Keratinocyte (primary cell): ENCODE results near the gene CENPF. TPM values are rescaled to one million over a fixed set of nuclear protein-coding genes. Genes with fewer than 3 reads are reported as not detected.

Experiments used
- DNase-seq: peaks from one replicate; pipeline ENCODE4 v3.0.0-alpha.2; 2011; ENCODE audit warnings: low read depth, missing footprints, low spot score
- FAIRE-seq: peaks from 2 replicates; lab custom pipeline; 2011; peaks lifted over from hg19 to GRCh38; lab: Jason Lieb, UNC
- H2AFZ ChIP-seq: 2 replicates; pipeline ENCODE4 v1.6.0; 2012; ENCODE audit warnings: low read length, control low read depth, inconsistent platforms; ENCODE audit not compliant: control insufficient read depth
- H3K27ac ChIP-seq: 2 replicates; pipeline ENCODE4 v1.5.1; 2011; ENCODE audit warnings: low read length; ENCODE audit not compliant: control insufficient read depth, insufficient read depth
- H3K27me3 ChIP-seq: 3 replicates; pipeline ENCODE4 v1.6.0; 2011; ENCODE audit warnings: low read length; ENCODE audit not compliant: control insufficient read depth, insufficient read depth; ENCODE audit errors: extremely low read depth
- H3K36me3 ChIP-seq, 2 experiments: 2 replicates in 1 of 2; 3 replicates in 1 of 2; pipeline ENCODE4 v1.5.1; 2011; ENCODE audit warnings: low read length in 2 of 2, mild to moderate bottlenecking in 1 of 2; ENCODE audit not compliant: control insufficient read depth in 2 of 2, insufficient read depth in 2 of 2; ENCODE audit errors: extremely low read depth in 1 of 2
- H3K4me1 ChIP-seq: 3 replicates; pipeline ENCODE4 v1.5.1; 2011; ENCODE audit warnings: low read length; ENCODE audit not compliant: control insufficient read depth, insufficient read depth; ENCODE audit errors: extremely low read depth
- H3K4me2 ChIP-seq: 3 replicates; pipeline ENCODE4 v1.6.0; 2011; ENCODE audit warnings: low read depth, low read length; ENCODE audit not compliant: control insufficient read depth, insufficient read depth; ENCODE audit errors: extremely low read depth
- H3K4me3 ChIP-seq, 3 experiments: fragments of 200-600 bp in 1 of 3; sonication (generic) in 1 of 3; 2 replicates in 2 of 3; 3 replicates in 1 of 3; pipeline ENCODE4 v1.5.1; 2011 to 2016; ENCODE audit warnings: low read length in 3 of 3, mild to moderate bottlenecking in 3 of 3, control low read depth in 2 of 3, inconsistent platforms in 1 of 3, low read depth in 1 of 3, mixed read lengths in 1 of 3, mixed run types in 1 of 3, moderate library complexity in 1 of 3; ENCODE audit not compliant: control insufficient read depth in 2 of 3, insufficient read depth in 2 of 3; ENCODE audit errors: extremely low read depth in 1 of 3
- H3K79me2 ChIP-seq: 2 replicates; pipeline ENCODE4 v1.6.0; 2012; ENCODE audit warnings: low read length; ENCODE audit not compliant: control insufficient read depth, insufficient read depth
- H3K9ac ChIP-seq: 3 replicates; pipeline ENCODE4 v1.6.0; 2011; ENCODE audit warnings: low read length; ENCODE audit not compliant: control insufficient read depth, insufficient read depth; ENCODE audit errors: extremely low read depth
- H3K9me1 ChIP-seq: 3 replicates; pipeline ENCODE4 v1.6.0; 2011; ENCODE audit warnings: low read length; ENCODE audit not compliant: control insufficient read depth, insufficient read depth; ENCODE audit errors: extremely low read depth
- H3K9me3 ChIP-seq: 2 replicates; pipeline ENCODE4 v1.5.1; 2012; ENCODE audit warnings: low read depth, low read length; ENCODE audit not compliant: control insufficient read depth
- H4K20me1 ChIP-seq: 3 replicates; pipeline ENCODE4 v1.6.0; 2011; ENCODE audit warnings: low read length; ENCODE audit not compliant: control insufficient read depth, insufficient read depth; ENCODE audit errors: extremely low read depth
- EZH2 ChIP-seq: IDR thresholded peaks from one replicate; pipeline ENCODE4 v1.6.1; 2012; ENCODE audit warnings: inconsistent platforms, mild to moderate bottlenecking, low read length, moderate library complexity
- dilution Hi-C: fragments of 300-500 bp; cut with MboI; formaldehyde crosslinking; loops from one replicate; pipeline ENCODE4 v1.7.0; 2020; ENCODE audit warnings: low sequenced_read_pairs; ENCODE audit not compliant: extremely low pct_ligation_motif_present
- polyA plus RNA-seq, 5 experiments: library from polyadenylated mRNA; depleted of rRNA in 3 of 5; stranded (reverse) in 3 of 5; stranded (forward) in 1 of 5; unstranded in 1 of 5; fragments of >200 nt; gene quantifications; 1 replicate in 1 of 5; 2 replicates in 3 of 5; 3 replicates in 1 of 5; pipeline versions ENCODE4 v1.2.1 to v1.2.3, GENCODE V29; 2011 to 2012; ENCODE audit warnings: missing spikeins in 2 of 5, low read depth in 1 of 5, low replicate concordance in 1 of 5
- TF ChIP-seq, protein P1 (sequence below), 3 experiments: IDR thresholded peaks in 1 of 3; conservative IDR thresholded peaks in 1 of 3; optimal IDR thresholded peaks in 1 of 3; 2 replicates in 2 of 3; 3 replicates in 1 of 3; pipeline versions ENCODE3 to v1.5.1; 2011; ENCODE audit warnings: low read length in 3 of 3, mild to moderate bottlenecking in 3 of 3, moderate library complexity in 2 of 3, control low read depth in 1 of 3, inconsistent platforms in 1 of 3; ENCODE audit not compliant: insufficient read depth in 2 of 3; ENCODE audit errors: extremely low read depth in 1 of 3

The CENPF gene
- polyA plus RNA-seq, 1 donor (not counting 4 experiments of a cell fraction or from before 2014, with no cell fraction given), result 14.4 TPM

DNA sequence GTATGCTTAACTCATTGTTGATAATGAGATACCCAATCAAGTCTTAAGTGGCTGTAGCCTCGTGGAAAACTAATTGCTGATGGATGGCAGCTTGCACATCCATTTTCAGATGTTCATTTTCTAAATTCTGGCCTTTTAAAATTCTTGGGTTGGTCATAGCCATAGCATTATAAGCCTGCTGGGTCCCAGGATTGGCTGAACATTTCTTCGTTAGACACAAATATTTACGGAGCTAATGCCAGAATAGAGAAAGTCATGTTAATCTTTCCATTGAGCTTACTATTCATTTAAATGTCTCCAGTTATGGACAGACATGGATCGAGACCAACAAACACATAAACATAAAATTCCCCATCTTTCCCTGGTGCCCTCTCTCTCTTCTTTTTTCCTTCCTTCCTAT is 32.5 kb downstream of the CENPF start:
- peaks cover 0 to 21% of the 10 kb centered on the region in 2 experiments for H3K36me3 ChIP-seq

DNA sequence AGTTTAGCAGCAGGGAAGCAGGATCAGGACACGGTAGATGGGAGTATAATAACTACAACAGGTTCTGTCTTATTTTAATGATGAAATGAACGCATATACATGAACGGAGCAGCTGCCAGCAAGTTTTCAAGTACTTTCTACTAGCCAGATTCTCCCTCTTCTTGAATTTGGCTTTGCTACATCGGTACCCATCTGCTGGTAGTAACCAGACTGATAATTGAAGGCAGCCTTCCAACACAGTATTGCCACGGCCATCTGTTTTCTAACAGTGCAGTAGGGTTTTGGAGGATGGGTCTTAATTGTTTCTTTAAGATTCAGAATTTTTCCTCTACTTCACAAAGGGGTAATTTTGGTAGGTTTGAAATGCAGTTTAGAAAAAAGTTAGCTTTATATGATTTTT is 33.4 kb downstream of the CENPF start:
- Histone ChIP-seq H3K4me1 (no peaks in the 10 kb centered on the region), H2AFZ (no peak overlapping the region), H3K36me3 (peaks cover 0 to 22% of the 10 kb centered on the region in 2 experiments), H3K27ac (no peak overlapping the region), H3K9me3 (no peaks in the 10 kb centered on the region), H3K4me2 (no peak overlapping the region), H3K9ac (no peak overlapping the region), H3K27me3 (no peaks in the 10 kb centered on the region), H3K9me1 (no peaks in the 10 kb centered on the region), H3K4me3 (no peak overlapping the region), H3K79me2 (no peaks in the 10 kb centered on the region), H4K20me1 (no peaks in the 10 kb centered on the region)
- dilution Hi-C loops, result no loop called here
- no peak for TF ChIP-seq EZH2
- TF ChIP-seq, protein P1, sequence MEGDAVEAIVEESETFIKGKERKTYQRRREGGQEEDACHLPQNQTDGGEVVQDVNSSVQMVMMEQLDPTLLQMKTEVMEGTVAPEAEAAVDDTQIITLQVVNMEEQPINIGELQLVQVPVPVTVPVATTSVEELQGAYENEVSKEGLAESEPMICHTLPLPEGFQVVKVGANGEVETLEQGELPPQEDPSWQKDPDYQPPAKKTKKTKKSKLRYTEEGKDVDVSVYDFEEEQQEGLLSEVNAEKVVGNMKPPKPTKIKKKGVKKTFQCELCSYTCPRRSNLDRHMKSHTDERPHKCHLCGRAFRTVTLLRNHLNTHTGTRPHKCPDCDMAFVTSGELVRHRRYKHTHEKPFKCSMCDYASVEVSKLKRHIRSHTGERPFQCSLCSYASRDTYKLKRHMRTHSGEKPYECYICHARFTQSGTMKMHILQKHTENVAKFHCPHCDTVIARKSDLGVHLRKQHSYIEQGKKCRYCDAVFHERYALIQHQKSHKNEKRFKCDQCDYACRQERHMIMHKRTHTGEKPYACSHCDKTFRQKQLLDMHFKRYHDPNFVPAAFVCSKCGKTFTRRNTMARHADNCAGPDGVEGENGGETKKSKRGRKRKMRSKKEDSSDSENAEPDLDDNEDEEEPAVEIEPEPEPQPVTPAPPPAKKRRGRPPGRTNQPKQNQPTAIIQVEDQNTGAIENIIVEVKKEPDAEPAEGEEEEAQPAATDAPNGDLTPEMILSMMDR (optimal IDR thresholded peaks at IDR 0.05 in 1 of 3, IDR thresholded peaks at IDR 0.05 in 1 of 3, conservative IDR thresholded peaks at IDR 0.05 in 1 of 3; ENCODE audit: extremely low read depth in 1 of 3, insufficient read depth in 2 of 3, low read length in 3 of 3), result no peak
- DNase-seq (no peak), FAIRE-seq (no peak)

More for the DNA sequence above, 32.5 kb downstream of the CENPF start:
- no peak overlapping the region for H3K4me3 ChIP-seq
- no peak for FAIRE-seq
- no peak overlapping the region for H3K9ac ChIP-seq
- no peaks in the 10 kb centered on the region for H3K9me3 ChIP-seq
- no peaks in the 10 kb centered on the region for H4K20me1 ChIP-seq
- no peaks in the 10 kb centered on the region for H3K9me1 ChIP-seq
- no peaks in the 10 kb centered on the region for H3K27me3 ChIP-seq
- H3K27ac ChIP-seq, result no peak overlapping the region
- H3K79me2 ChIP-seq, result no peaks in the 10 kb centered on the region
- H3K4me2 ChIP-seq, result no peak overlapping the region
- no peak for DNase-seq
- dilution Hi-C loops, result no loop called here
- no peak for TF ChIP-seq EZH2
- TF ChIP-seq, protein P1 (optimal IDR thresholded peaks at IDR 0.05 in 1 of 3, IDR thresholded peaks at IDR 0.05 in 1 of 3, conservative IDR thresholded peaks at IDR 0.05 in 1 of 3; ENCODE audit: extremely low read depth in 1 of 3, insufficient read depth in 2 of 3, low read length in 3 of 3), result no peak
- no peak overlapping the region for H2AFZ ChIP-seq
- no peaks in the 10 kb centered on the region for H3K4me1 ChIP-seq
